Type B pancreatic cell (in vitro differentiated cells): ENCODE results near the gene AOPEP. TPM values are rescaled to one million over a fixed set of nuclear protein-coding genes. Genes with fewer than 3 reads are reported as not detected.
A peak's percentile ranks its signal among the peaks of the same experiment; 100 is the strongest.

Source experiments
- DNase-seq: peaks from one replicate; pipeline ENCODE4 v3.0.0; 2021; ENCODE audit warnings: mixed read lengths; ENCODE audit not compliant: unreplicated experiment; ENCODE audit errors: extremely low spot score
- H3K27ac Mint-ChIP-seq: 2 replicates; pipeline ENCODE4 v1.8.0; 2021; ENCODE audit warnings: mild to moderate bottlenecking, mixed read lengths
- H3K27me3 Mint-ChIP-seq: 2 replicates; pipeline ENCODE4 v1.8.0; 2021; ENCODE audit warnings: mixed read lengths
- H3K36me3 Mint-ChIP-seq: 2 replicates; pipeline ENCODE4 v1.8.0; 2021; ENCODE audit warnings: mixed read lengths
- H3K4me1 Mint-ChIP-seq: one replicate; pipeline ENCODE4 v1.8.0; 2021; ENCODE audit warnings: mixed read lengths; ENCODE audit not compliant: unreplicated experiment
- H3K4me3 Mint-ChIP-seq: 2 replicates; pipeline ENCODE4 v1.8.0; 2021; ENCODE audit warnings: mild to moderate bottlenecking, mixed read lengths
- H3K9me3 Mint-ChIP-seq: 2 replicates; pipeline ENCODE4 v1.8.0; 2021; ENCODE audit warnings: mixed read lengths
- CTCF ChIP-seq: fragments of 200-600 bp; sonication (generic); conservative IDR thresholded peaks from 2 replicates; pipeline ENCODE4 v1.5.0; 2021; ENCODE audit warnings: antibody characterized with exemption, mild to moderate bottlenecking
- total RNA-seq: library from RNA; stranded (reverse); gene quantifications from 2 replicates; pipeline ENCODE4 v1.2.1, GENCODE V29; 2021; ENCODE audit warnings: low replicate concordance

AOPEP gene
- total RNA-seq, 1 donor from 2014 or later = 89.3 TPM

DNA sequence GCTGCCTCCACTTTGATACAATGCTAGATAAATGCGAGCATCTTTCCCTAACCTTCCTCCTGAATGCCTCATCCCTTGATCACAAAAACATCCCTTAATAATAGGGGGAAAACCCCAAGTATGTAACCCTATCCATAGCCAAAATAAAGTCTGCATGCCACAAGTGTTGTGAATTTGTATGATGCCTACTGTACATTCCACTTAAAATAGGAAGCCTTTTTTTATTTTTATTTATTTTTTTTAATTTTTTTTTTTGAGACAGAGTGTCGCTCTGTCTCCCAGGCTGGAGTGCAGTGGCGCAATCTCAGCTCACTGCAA lies 207.0 kb downstream of the AOPEP start:
- no peak for DNase-seq
- Mint-ChIP-seq H3K4me1 (peaks cover 56% of the 10 kb centered on the region), H3K36me3 (peaks cover 29% of the 10 kb centered on the region), H3K27me3 (no peaks in the 10 kb centered on the region), H3K4me3 (peak overlapping the region; percentile 6), H3K27ac (no peak overlapping the region), H3K9me3 (peaks cover 9% of the 10 kb centered on the region)
- no peak for TF ChIP-seq CTCF

- H3K4me1 Mint-ChIP-seq = peaks cover 45% of the 10 kb centered on the region
- TF ChIP-seq CTCF = no peak
- H3K27me3 Mint-ChIP-seq = no peaks in the 10 kb centered on the region
- H3K36me3 Mint-ChIP-seq = peaks cover 28% of the 10 kb centered on the region
- H3K4me3 Mint-ChIP-seq = no peak overlapping the region
- peaks cover 11% of the 10 kb centered on the region for H3K9me3 Mint-ChIP-seq
- no peak overlapping the region for H3K27ac Mint-ChIP-seq
- no peak for DNase-seq
Observed at GRCh38 chr9:94934816-94935328, 208.4 kb downstream of the AOPEP start.

DNA sequence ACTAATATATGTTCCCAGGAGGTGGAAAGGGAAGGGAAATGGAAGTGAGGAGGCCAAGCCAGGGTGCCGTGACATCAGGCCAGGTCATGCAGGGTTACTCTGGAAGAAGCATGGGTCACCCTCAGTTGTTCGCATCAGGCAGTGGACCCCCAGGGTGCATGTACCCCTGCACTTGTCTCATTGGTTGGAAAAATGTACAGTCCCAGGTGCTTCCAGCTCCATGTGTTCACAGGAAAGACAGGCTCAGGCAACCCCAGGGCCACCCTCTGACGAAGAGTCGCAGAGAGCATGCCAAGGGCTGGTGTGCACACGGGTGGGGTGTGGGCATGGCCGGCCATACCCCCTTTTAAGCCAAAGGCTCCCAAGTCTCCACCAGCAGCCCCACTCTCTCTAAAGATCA lies 208.9 kb downstream of the AOPEP start:
- TF ChIP-seq CTCF = no peak
- Mint-ChIP-seq H3K9me3 (peaks cover 11% of the 10 kb centered on the region), H3K27me3 (no peaks in the 10 kb centered on the region), H3K4me1 (peaks cover 42% of the 10 kb centered on the region), H3K4me3 (no peak overlapping the region), H3K27ac (no peak overlapping the region), H3K36me3 (peaks cover 28% of the 10 kb centered on the region)
- DNase-seq = no peak

DNA sequence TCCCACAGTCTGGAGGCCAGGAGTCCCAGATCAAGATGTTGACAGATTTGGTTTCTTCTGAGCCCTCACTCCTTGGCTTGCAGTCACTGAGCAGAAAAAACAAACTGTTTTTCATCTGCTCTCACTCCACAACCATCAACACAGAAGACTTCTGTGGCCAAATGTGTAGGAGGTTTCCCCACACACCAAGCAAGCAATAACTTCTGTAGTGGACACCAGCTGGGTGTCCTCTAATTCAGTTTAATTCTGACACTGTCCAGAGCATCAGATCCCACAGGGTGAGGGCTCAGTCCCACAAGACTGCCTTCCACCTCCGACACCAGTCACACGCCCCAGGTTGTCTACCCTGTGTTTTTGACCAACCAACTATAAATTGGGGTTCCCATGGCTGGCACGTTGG lies 209.9 kb downstream of the AOPEP start:
- no peak for TF ChIP-seq CTCF
- no peak overlapping the region for H3K4me3 Mint-ChIP-seq
- H3K36me3 Mint-ChIP-seq = peaks cover 26% of the 10 kb centered on the region
- no peak overlapping the region for H3K27ac Mint-ChIP-seq
- DNase-seq = no peak
- H3K9me3 Mint-ChIP-seq = peaks cover 11% of the 10 kb centered on the region
- peaks cover 49% of the 10 kb centered on the region for H3K4me1 Mint-ChIP-seq
- H3K27me3 Mint-ChIP-seq = no peaks in the 10 kb centered on the region

GRCh38 chr9:94937214-94937903 lies 210.9 kb downstream of the AOPEP start:
- Mint-ChIP-seq H3K9me3 (peaks cover 11% of the 10 kb centered on the region), H3K4me3 (no peak overlapping the region), H3K36me3 (peaks cover 22% of the 10 kb centered on the region), H3K4me1 (peaks cover 49% of the 10 kb centered on the region), H3K27ac (peak overlapping the region; percentile 55), H3K27me3 (no peaks in the 10 kb centered on the region)
- no peak for DNase-seq
- no peak for TF ChIP-seq CTCF
